ENCODE measurements around the gene ZNF135.

The ZNF135 gene

GRCh38 chr19:58047672-58048071, 11.4 kb upstream of the ZNF135 start:
- no peak for DNase-seq

GRCh38 chr19:58052256-58052655, 6.8 kb upstream of the ZNF135 start:
- DNase-seq: no peak

- DNase-seq: no peak
Observed at GRCh38 chr19:58053480-58054156, 5.5 kb upstream of the ZNF135 start.

GRCh38 chr19:58054901-58055874, 3.9 kb upstream of the ZNF135 start:
- no peak for DNase-seq

GRCh38 chr19:58056261-58056660, 2.8 kb upstream of the ZNF135 start:
- DNase-seq: no peak

- no peak for DNase-seq
Observed at GRCh38 chr19:58056861-58057260, 2.2 kb upstream of the ZNF135 start.

- DNase-seq: no peak
Observed at GRCh38 chr19:58058467-58058866, 615 bp upstream of the ZNF135 start.

GRCh38 chr19:58059671-58060078, 593 bp downstream of the ZNF135 start:
- no peak for DNase-seq

- no peak for DNase-seq
Observed at GRCh38 chr19:58060231-58060630, 1.1 kb downstream of the ZNF135 start.

GRCh38 chr19:58063712-58064111, 4.6 kb downstream of the ZNF135 start:
- no peak for DNase-seq

GRCh38 chr19:58067240-58067912, 8.3 kb downstream of the ZNF135 start:
- no peak for DNase-seq

- DNase-seq: no peak
Observed at GRCh38 chr19:58079792-58080191, 20.7 kb downstream of the ZNF135 start.

- DNase-seq: no peak
Observed at GRCh38 chr19:58083021-58083420, 23.9 kb downstream of the ZNF135 start.

- no peak for DNase-seq
Observed at GRCh38 chr19:58084596-58085347, 25.7 kb downstream of the ZNF135 start.

GRCh38 chr19:58085348-58085875, 26.3 kb downstream of the ZNF135 start:
- DNase-seq: no peak

- no peak for DNase-seq
Observed at GRCh38 chr19:58086825-58087710, 28.0 kb downstream of the ZNF135 start.

GRCh38 chr19:58088521-58089052, 29.5 kb downstream of the ZNF135 start:
- DNase-seq: no peak

- DNase-seq: no peak
Observed at GRCh38 chr19:58089846-58090245, 30.8 kb downstream of the ZNF135 start.

- no peak for DNase-seq
Observed at GRCh38 chr19:58091251-58091995, 32.3 kb downstream of the ZNF135 start.

- DNase-seq: no peak
Observed at GRCh38 chr19:58093071-58093470, 34.0 kb downstream of the ZNF135 start.
